Stimulated activated CD8-positive, alpha-beta memory T cell treated with anti-CD3 and anti-CD28 coated beads, Interleukin-12 subunit alpha, Interleukin-12 subunit beta, amount 100 ng/mL, for 24 hours (primary cell): ENCODE results near the gene NUP133.
A peak's percentile ranks its signal among the peaks of the same experiment; 100 is the strongest.
"Not testable (repeated sequence)": the region's sequence is repeated elsewhere in the genome, so short reads cannot be mapped to it uniquely, and the experiment has no call there.

Experiments
- DNase-seq: peaks from one replicate; pipeline ENCODE4 v3.0.0-alpha.2; 2020; ENCODE audit errors: extremely low read depth

Gene NUP133

GRCh38 chr1:229448845-229449244 is 59.3 kb downstream of the NUP133 start:
- DNase-seq: no peak

GRCh38 chr1:229448354-229448753 is 59.8 kb downstream of the NUP133 start:
- no peak for DNase-seq

DNA sequence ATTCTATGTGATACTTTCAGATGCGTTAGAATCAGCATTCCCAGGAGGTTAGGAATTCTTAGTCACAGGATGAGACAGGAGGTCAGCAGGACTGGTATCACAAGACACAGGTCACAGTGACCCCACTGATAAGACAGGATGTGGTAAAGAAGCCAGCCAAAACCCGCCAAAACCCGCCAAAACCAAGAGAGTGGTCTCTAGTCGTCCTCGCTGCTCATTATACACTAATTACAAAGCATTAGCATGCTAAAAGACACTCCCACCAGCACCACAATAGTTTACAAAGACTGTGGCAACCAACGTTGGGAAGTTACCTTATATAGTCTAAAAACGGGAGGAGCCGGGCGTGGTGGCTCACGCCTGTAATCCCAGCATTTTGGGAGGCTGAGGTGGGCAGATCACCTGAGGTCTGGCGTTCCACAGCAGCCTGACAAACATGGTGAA is 60.3 kb downstream of the NUP133 start:
- DNase-seq: no peak

GRCh38 chr1:229445828-229446227 is 62.3 kb downstream of the NUP133 start:
- DNase-seq: no peak

GRCh38 chr1:229440851-229441537 is 67.1 kb downstream of the NUP133 start:
- DNase-seq: no peak

DNA sequence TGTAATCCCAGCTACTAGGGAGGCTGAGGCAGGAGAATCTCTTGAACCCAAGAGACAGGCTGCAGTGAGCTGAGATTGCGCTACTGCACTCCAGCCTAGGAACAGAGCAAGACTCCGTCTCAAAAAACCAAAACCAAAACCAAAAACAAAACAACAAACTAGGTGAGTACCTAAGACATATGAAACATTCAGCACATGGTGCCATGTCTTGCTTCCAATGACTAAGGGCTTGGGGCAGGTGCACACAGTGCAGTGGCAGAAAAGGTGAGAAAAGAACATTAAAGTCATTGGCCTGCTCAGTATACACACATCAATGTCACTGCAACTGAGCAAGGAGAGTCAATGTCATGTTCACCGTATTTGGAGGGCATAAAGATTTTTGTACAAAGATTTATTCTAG is 70.1 kb downstream of the NUP133 start:
- DNase-seq: no peak

DNA sequence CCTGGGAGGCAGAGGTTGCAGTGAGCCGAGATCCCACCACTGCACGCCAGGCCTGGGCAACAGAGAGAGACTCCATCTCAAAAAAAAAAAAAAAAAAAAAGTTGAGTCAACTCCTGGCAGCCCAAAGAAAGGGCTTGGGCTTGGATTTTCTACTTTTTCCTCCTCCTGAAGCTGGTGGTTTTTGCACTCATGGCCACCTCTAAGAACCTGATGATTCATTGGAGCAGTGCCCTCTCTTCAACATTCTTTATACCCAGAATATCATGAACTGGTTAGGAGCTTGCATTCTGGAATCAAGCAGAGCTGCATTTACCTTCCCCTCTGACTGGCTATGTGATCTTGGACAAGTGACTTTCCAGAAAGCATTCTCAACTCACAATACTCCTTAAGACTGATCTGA is 70.7 kb downstream of the NUP133 start:
- no peak for DNase-seq

GRCh38 chr1:229436201-229436600 is 71.9 kb downstream of the NUP133 start:
- no peak for DNase-seq

GRCh38 chr1:229434641-229435051 is 73.5 kb downstream of the NUP133 start:
- no peak for DNase-seq

DNA sequence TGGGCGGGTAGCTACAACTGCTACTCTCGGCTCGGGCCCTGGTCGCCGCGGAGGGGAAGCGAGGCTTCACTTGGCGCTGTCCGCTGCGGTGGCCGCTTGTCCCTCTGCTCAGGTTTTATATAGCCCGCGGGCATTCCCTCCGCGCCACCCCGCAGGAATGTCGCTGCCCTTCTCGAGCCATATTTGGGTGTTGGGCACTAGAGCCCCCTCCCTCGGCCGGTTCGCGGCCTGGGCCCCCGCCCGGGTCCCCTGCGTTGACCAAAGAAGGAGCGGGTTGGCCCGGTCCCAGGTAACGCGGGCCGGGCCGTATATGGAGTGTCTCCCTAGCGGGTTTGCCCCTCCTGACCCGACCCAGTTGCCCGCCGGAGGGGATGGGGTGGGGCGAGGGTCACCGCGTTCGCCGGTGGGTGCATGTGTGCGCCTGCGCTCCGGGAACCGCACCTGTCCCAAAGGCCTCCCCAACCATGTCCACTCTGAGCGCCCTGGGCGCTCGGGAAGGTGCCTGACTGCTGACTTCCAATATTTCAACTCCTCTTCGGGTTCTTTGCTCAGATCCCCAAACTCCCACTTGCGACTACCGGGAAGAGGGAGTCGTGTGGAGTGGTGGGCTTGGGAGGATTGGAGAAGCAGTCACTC is 74.0 kb downstream of the NUP133 start, which contains the start of gene ACTA1:
TSS of gene ACTA1 (minus strand) at position 90 of the 636 bp plus-strand sequence. CDS start 979 bp downstream, outside the sequence.
- DNase-seq: no peak

GRCh38 chr1:229433364-229434004 is 74.7 kb downstream of the NUP133 start:
- no peak for DNase-seq

- DNase-seq: no peak
Measured at GRCh38 chr1:229432905-229433304, 75.2 kb downstream of the NUP133 start.

GRCh38 chr1:229432116-229432461 is 76.1 kb downstream of the NUP133 start:
- no peak for DNase-seq

- DNase-seq: no peak
Measured at GRCh38 chr1:229431284-229432115, 76.6 kb downstream of the NUP133 start.

GRCh38 chr1:229430761-229431283 is 77.3 kb downstream of the NUP133 start:
- DNase-seq: peak; percentile 22

GRCh38 chr1:229428256-229428655 is 79.9 kb downstream of the NUP133 start:
- DNase-seq: no peak

DNA sequence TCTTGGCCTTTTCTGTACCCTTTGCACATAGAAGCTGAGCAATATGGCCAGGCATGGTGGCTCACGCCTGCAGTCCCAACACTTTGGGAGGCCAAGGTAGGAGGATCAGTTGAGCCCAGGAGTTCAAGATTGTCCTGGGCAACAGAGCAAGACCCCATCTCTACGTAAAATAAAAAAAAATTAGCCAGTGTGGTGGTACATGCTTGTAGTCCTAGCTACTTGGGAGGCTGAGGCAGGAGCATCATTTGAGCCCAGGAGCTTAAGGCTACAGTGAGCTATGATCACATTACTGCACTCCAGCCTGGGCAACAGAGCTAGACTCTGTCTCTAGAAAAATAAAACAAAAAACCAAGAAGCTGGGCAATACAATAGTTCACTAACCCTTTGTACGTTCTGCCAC is 80.6 kb downstream of the NUP133 start:
- no peak for DNase-seq

GRCh38 chr1:229425564-229426159 is 82.5 kb downstream of the NUP133 start:
- DNase-seq: no peak

- no peak for DNase-seq
Measured at GRCh38 chr1:229420765-229421164, 87.4 kb downstream of the NUP133 start.

- no peak for DNase-seq
Measured at GRCh38 chr1:229420224-229420623, 87.9 kb downstream of the NUP133 start.

GRCh38 chr1:229418586-229418985 is 89.6 kb downstream of the NUP133 start:
- DNase-seq: not testable (repeated sequence)
